GM12891 (cell line): ENCODE measurements around the gene STMP1.

Source experiments
- DNase-seq: peaks from one replicate; pipeline ENCODE4 v3.0.0; 2011; ENCODE audit warnings: low spot score; ENCODE audit not compliant: insufficient read length
- FAIRE-seq: peaks from 2 replicates; lab custom pipeline; 2011; peaks lifted over from hg19 to GRCh38; lab: Jason Lieb, UNC
- PAX5 ChIP-seq: IDR thresholded peaks from 2 replicates; pipeline ENCODE4 v1.6.1; 2011; ENCODE audit warnings: low read length, moderate library complexity, mild to moderate bottlenecking; ENCODE audit not compliant: insufficient read depth, severe bottlenecking
- POLR2A ChIP-seq: IDR thresholded peaks from 2 replicates; pipeline ENCODE4 v1.6.1; 2011; ENCODE audit warnings: low read depth, low read length, control low read depth
- POLR2AphosphoS5 ChIP-seq: IDR thresholded peaks from 2 replicates; pipeline ENCODE4 v1.6.1; 2011; ENCODE audit warnings: low read depth, low read length, control low read depth
- POU2F2 ChIP-seq: IDR thresholded peaks from 2 replicates; pipeline ENCODE4 v1.6.1; 2011; ENCODE audit warnings: low read depth, mild to moderate bottlenecking, control low read depth, low read length, moderate library complexity
- SPI1 ChIP-seq: IDR thresholded peaks from 2 replicates; pipeline ENCODE4 v1.6.1; 2011; ENCODE audit warnings: low read depth, low read length, control low read depth
- TAF1 ChIP-seq: IDR thresholded peaks from 2 replicates; pipeline ENCODE4 v1.6.1; 2011; ENCODE audit warnings: low read depth, low read length, control low read depth

STMP1 gene

DNA sequence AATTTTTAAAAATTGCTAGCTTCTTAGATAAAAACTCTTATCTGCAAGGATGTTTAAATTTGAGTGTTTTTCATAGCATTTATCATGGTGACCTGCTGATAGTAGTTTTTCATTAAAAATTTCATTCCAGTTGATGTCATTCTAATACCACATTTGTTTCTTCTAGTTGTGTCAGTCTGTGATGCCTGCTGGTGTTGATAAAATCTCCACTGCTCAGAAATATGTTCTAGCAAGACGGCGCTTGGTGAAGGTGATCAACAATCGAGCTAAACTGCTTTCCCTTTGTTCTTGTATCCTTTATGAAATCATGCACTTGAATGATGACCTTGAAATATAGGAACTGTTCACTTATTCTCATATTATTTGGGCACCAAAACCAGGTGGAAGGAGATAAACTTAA, 17.6 kb upstream of the STMP1 start:
- DNase-seq (no peak), FAIRE-seq (no peak)
- TF ChIP-seq POU2F2 (no peak), POLR2A (no peak)

DNA sequence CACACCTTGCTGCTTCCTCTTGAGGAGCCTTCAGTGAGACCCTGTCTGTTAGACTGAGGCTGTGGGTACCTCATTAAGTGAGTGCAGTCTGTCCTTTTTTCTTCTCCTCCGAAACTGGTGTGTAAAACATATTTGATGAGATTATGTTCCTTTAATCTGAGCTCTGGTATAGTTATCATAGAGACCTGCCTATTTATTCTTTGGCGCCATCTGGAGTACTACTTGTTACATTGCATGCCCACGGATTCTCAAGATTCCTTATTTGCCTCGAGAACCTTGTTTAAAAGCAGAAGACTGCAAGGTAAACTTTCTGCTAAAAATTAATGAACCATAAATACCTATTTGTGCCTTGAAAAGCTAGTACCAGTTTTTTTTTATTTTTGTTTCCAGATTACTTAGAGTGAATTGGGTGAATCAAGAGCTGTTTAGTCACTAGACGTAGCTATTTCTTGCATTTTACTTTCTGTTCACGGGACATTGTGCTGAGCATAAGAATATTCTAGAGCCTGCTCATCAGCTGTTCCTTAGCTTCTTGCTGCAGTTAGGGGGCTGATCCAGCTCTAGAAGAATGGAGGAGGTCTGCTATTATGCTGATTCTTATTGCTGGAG, 16.9 kb upstream of the STMP1 start:
- no peak for TF ChIP-seq TAF1
- no peak for TF ChIP-seq PAX5
- TF ChIP-seq SPI1 = no peak
- TF ChIP-seq POLR2A = no peak
- TF ChIP-seq POU2F2 = no peak
- TF ChIP-seq POLR2AphosphoS5 = no peak
- FAIRE-seq (peak; percentile 60), DNase-seq (no peak)

DNA sequence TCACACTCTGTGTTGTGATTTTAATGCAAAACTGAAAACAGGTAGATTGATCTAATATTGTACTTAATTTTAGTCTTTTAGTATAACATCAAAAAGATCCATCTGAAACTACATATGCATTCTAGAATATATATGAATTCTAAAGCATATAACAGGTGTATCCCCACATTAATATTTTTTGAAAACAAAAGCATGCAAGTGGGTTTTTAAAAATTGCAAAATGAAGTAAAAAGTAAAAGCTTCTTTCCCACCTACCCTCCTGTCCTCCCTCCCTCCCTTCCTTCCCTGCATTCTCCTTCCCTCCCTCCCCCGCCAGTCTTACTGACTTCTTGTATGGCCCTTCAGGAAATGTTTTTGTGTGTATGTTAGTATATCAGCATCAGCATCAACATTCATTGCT, 14.6 kb upstream of the STMP1 start:
- DNase-seq (no peak), FAIRE-seq (no peak)
- TF ChIP-seq SPI1 (no peak), POLR2AphosphoS5 (no peak), TAF1 (no peak), POLR2A (no peak), PAX5 (no peak), POU2F2 (no peak)

DNA sequence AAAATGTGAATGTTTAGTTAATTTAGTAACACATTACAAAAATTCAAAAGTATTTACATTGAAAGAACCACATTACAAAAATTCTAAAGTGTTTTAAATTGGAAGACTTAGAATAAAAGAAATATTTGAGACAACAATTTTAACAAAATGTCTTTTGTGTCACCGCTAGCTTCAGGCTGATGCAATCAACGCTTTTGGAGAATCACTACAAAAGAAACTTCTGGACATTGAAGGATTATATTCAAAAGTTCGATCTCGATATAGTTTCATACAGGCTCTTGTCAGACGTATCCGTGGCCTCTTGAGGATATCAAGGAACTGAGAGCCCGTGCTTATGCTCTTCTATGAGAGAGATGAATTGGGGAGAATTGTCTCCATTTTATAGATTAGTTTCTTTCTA, 14.1 kb upstream of the STMP1 start:
- TF ChIP-seq SPI1 (no peak), POU2F2 (no peak), TAF1 (no peak)
- DNase-seq (no peak), FAIRE-seq (no peak)

DNA sequence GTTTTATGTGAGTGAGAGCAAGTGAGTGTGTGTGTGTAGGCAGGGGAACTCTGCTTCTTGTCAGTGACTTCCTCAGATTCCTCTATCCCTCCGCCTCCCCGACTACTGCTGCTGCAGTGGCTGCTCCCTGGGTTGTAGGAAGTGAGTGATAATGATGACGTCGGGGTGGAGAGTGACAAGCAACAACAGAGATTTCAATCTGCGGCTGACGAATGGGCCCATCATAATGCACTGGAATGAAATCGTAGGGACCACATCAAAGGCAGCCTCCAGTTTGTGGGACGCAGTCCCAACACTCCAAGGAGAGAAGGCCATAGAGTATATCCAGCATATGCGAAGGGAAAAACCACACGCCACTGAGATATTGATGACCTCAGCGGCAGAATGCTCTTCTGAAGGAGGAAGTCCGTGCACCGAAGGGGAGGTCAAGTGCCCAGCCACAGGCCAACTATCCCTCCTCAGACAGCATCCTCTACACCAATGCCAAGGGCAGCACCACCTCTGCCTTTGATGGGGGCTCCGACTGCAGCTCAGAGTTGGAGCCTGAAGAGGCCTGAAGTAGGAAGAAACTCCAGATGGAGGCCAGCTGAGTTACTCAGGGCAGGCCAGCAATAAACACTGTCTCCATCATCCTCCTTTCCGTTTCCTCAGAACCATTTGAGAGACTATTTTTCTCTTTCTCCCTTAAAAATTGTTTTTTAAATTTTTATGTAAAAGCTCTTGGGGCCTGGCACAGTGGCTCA, 11.3 kb upstream of the STMP1 start:
- TF ChIP-seq SPI1 (no peak), PAX5 (no peak), POU2F2 (no peak), POLR2AphosphoS5 (no peak), TAF1 (no peak), POLR2A (no peak)
- no peak for FAIRE-seq
- DNase-seq = no peak

DNA sequence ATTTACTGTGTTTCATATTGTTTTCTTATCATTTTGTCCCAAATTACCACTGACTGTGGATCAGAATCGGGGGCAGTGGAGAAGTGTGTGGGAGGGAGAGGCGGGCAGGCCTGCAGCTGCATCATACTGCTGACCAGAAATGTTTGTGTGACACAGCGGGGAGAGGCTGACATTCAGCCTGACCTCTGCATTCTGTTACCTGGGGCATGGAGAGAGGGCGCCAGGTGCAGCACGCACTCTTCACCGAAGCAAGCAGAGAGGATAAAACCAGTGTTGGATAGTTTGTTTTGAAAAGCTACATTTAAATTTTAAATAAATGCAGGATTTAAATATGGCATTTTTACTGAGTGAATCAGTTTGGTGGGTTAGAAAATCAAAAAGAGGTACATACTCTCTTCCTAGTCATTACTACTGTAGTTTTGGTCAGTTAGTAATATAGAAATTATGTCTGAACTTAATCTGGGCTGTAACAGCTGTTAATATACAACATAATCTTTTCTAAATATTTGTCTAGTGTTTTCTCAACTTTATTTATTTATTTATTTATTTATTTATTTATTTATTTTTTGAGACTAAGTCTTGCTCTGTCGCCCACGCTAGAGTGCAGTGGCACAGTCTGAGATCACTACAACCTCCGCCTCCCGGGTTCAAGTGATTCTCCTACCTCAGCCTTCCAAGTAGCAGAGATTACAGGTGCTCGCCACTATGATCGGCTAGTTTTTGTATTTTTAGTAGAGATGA, 8.8 kb upstream of the STMP1 start:
- DNase-seq (no peak), FAIRE-seq (no peak)
- TF ChIP-seq PAX5 = no peak
- TF ChIP-seq SPI1 = no peak
- no peak for TF ChIP-seq TAF1
- no peak for TF ChIP-seq POU2F2
- no peak for TF ChIP-seq POLR2A
- TF ChIP-seq POLR2AphosphoS5 = no peak

DNA sequence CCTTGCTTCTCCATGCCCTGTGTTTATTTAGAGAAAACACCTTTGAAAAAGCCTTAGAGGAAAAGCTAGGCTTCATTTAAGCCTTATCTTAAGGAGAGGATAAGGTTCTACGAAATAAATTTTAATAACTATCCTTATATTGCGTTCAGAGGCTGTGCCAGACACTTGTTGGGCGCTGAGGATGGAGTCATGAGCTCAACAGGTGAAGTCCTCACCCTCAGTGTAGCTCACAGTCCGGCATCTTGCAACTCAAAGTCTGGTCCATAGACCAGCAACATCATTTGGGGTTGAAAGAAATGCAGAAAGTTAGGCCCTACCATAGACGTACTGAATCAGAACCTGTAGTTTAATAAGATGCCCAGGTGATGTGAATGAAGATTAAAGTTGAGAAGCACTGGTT, 3.8 kb upstream of the STMP1 start:
- no peak for TF ChIP-seq POLR2AphosphoS5
- no peak for TF ChIP-seq PAX5
- TF ChIP-seq SPI1 = no peak
- no peak for TF ChIP-seq POLR2A
- no peak for TF ChIP-seq POU2F2
- TF ChIP-seq TAF1 = no peak
- no peak for FAIRE-seq

DNA sequence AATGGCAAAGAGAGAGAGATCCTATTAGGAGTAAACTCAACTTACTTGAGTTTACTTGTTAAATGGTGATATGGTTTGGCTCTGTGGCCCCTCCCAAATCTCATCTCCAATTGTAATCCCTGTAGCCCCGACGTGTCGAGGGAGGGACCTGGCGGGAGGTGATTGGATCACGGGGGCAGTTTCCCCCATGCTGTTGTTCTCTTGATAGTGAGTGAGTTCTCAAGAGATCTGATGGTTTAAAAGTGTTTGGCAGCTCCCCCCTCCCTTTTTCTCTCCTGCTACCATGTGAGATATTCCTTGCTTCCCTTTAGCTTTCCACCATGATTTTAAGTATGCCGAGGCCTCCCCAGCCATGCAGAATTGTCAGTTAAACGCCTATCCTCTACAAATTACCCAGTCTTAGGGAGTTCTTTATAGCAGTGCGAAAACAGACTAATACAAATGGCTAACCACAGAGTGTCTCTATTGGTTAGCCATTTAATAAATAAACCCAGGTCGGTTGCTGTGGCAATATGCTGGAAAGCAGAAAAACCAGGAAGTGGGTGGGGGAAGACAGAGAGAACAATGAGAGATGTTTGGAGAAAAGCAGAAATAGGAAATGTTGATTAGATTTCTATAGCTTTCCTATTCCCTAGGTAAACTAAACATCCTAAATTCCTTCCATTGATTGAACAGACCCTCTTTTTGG, 3.0 kb upstream of the STMP1 start:
- no peak for DNase-seq
- TF ChIP-seq SPI1 (no peak), PAX5 (no peak), POLR2AphosphoS5 (no peak), POLR2A (no peak), POU2F2 (no peak), TAF1 (no peak)
- no peak for FAIRE-seq

More for the DNA sequence above, 3.8 kb upstream of the STMP1 start:
- no peak for DNase-seq
